Chondrocyte (in vitro differentiated cells): ENCODE results near the gene VMP1. TPM values are rescaled to one million over a fixed set of nuclear protein-coding genes. Genes with fewer than 3 reads are reported as not detected.
A peak's percentile ranks its signal among the peaks of the same experiment; 100 is the strongest.

Experiments
- DNase-seq: peaks from one replicate; pipeline ENCODE4 v3.0.0; 2021; ENCODE audit warnings: mixed read lengths, low spot score
- H3K27ac Mint-ChIP-seq: one replicate; pipeline ENCODE4 v1.8.0; 2021; ENCODE audit warnings: mild to moderate bottlenecking, moderate library complexity, mixed read lengths; ENCODE audit not compliant: unreplicated experiment
- H3K27me3 Mint-ChIP-seq: 2 replicates; pipeline ENCODE4 v1.8.0; 2021; ENCODE audit warnings: low read depth, mixed read lengths
- H3K36me3 Mint-ChIP-seq: 2 replicates; pipeline ENCODE4 v1.8.0; 2021; ENCODE audit warnings: low read depth, mixed read lengths
- H3K4me1 Mint-ChIP-seq: 2 replicates; pipeline ENCODE4 v1.8.0; 2021; ENCODE audit warnings: low read depth, mild to moderate bottlenecking, mixed read lengths
- H3K4me3 Mint-ChIP-seq: one replicate; pipeline ENCODE4 v1.8.0; 2021; ENCODE audit warnings: mild to moderate bottlenecking, moderate library complexity, mixed read lengths; ENCODE audit not compliant: unreplicated experiment
- H3K9me3 Mint-ChIP-seq: 2 replicates; pipeline ENCODE4 v1.8.0; 2021; ENCODE audit warnings: low read depth, mixed read lengths
- CTCF ChIP-seq: fragments of 200-600 bp; sonication (generic); IDR thresholded peaks from 2 replicates; pipeline ENCODE4 v1.5.0; 2021; ENCODE audit warnings: antibody characterized with exemption, mild to moderate bottlenecking, moderate library complexity
- total RNA-seq: library from RNA; stranded (reverse); gene quantifications from 3 replicates; pipeline ENCODE4 v1.2.1, GENCODE V29; 2021

VMP1 gene
- total RNA-seq, 1 donor from 2014 or later = 295 TPM

- Mint-ChIP-seq H3K4me3 (peak overlapping the region; percentile 2), H3K27me3 (no peaks in the 10 kb centered on the region), H3K36me3 (peaks cover 18% of the 10 kb centered on the region), H3K9me3 (peaks cover 6% of the 10 kb centered on the region), H3K4me1 (peaks cover 76% of the 10 kb centered on the region), H3K27ac (peak overlapping the region; percentile 86)
- no peak for DNase-seq
- no peak for TF ChIP-seq CTCF
These were observed 56.9 kb downstream of the VMP1 start for GRCh38 chr17:59764292-59764741.

GRCh38 chr17:59765038-59765437, 57.6 kb downstream of the VMP1 start:
- Mint-ChIP-seq H3K27me3 (no peaks in the 10 kb centered on the region), H3K9me3 (no peaks in the 10 kb centered on the region), H3K36me3 (peaks cover 14% of the 10 kb centered on the region), H3K27ac (peak overlapping the region; percentile 78), H3K4me1 (peaks cover 78% of the 10 kb centered on the region), H3K4me3 (no peak overlapping the region)
- DNase-seq = no peak
- TF ChIP-seq CTCF = no peak

GRCh38 chr17:59766491-59766890, 59.0 kb downstream of the VMP1 start:
- Mint-ChIP-seq H3K4me3 (peak overlapping the region; percentile 58), H3K27me3 (no peaks in the 10 kb centered on the region), H3K36me3 (peaks cover 9% of the 10 kb centered on the region), H3K9me3 (no peaks in the 10 kb centered on the region), H3K4me1 (peaks cover 76% of the 10 kb centered on the region), H3K27ac (peak overlapping the region; percentile 91)
- DNase-seq = no peak
- TF ChIP-seq CTCF = no peak

- peak overlapping the region; percentile 91 for H3K27ac Mint-ChIP-seq
- no peak for TF ChIP-seq CTCF
- no peaks in the 10 kb centered on the region for H3K9me3 Mint-ChIP-seq
- H3K4me3 Mint-ChIP-seq = peak overlapping the region; percentile 58
- peaks cover 9% of the 10 kb centered on the region for H3K36me3 Mint-ChIP-seq
- no peak for DNase-seq
- H3K4me1 Mint-ChIP-seq = peaks cover 69% of the 10 kb centered on the region
- H3K27me3 Mint-ChIP-seq = no peaks in the 10 kb centered on the region
These were observed 59.7 kb downstream of the VMP1 start for GRCh38 chr17:59767176-59767575.

- no peak for DNase-seq
- Mint-ChIP-seq H3K27ac (peak overlapping the region; percentile 69), H3K36me3 (peaks cover 9% of the 10 kb centered on the region), H3K4me1 (peaks cover 61% of the 10 kb centered on the region), H3K4me3 (no peak overlapping the region), H3K9me3 (no peaks in the 10 kb centered on the region), H3K27me3 (no peaks in the 10 kb centered on the region)
- TF ChIP-seq CTCF = no peak
These were observed 62.4 kb downstream of the VMP1 start for GRCh38 chr17:59769887-59770286.
